K562 (cell line): Measurements from ENCODE around the gene SYNRG. TPM values are rescaled to one million over a fixed set of nuclear protein-coding genes. Genes with fewer than 3 reads are reported as not detected.

Experiments used
- CBFA2T3 ChIP-seq: fragments of 450-650 bp; IDR thresholded peaks from 2 replicates; pipeline ENCODE4 v1.6.1; 2017
- CBFB ChIP-seq: sonication (generic); formaldehyde crosslinking; IDR thresholded peaks from 2 replicates; pipeline ENCODE4 v1.4.0; 2020; ENCODE audit warnings: mild to moderate bottlenecking, missing genetic modification reagents
- HMGXB4 ChIP-seq: sonication (generic); formaldehyde crosslinking; IDR thresholded peaks from 2 replicates; pipeline ENCODE4 v1.8.1; 2023; ENCODE audit warnings: mild to moderate bottlenecking, missing genetic modification reagents
- KLF16 ChIP-seq: IDR thresholded peaks from 2 replicates; pipeline ENCODE4 v1.6.1; 2016; ENCODE audit warnings: antibody characterized with exemption
- NRF1 ChIP-seq, 2 experiments: fragments of 450-650 bp; IDR thresholded peaks in 1 of 2; conservative IDR thresholded peaks in 1 of 2; 2 replicates each; pipeline ENCODE4 v1.6.1; 2014; ENCODE audit warnings: mild to moderate bottlenecking in 2 of 2
- USF2 ChIP-seq: sonication (generic); formaldehyde crosslinking; IDR thresholded peaks from 2 replicates; pipeline ENCODE4 v1.5.0; 2020; ENCODE audit warnings: missing genetic modification reagents
- ZNF318 ChIP-seq, 2 experiments: fragments of 450-650 bp; IDR thresholded peaks; 2 replicates each; pipeline ENCODE4 v1.6.1; 2016; ENCODE audit warnings: mild to moderate bottlenecking in 2 of 2, borderline replicate concordance in 1 of 2, low read depth in 1 of 2, moderate library complexity in 1 of 2
- ZNF589 ChIP-seq: fragments of 200-800 bp; sonication (Bioruptor generic); IDR thresholded peaks from 2 replicates; pipeline ENCODE4 v1.6.1; 2016; ENCODE audit warnings: low read depth, missing genetic modification characterization, missing compliant biosample characterization
- ZNF592 ChIP-seq: fragments of 450-650 bp; IDR thresholded peaks from 2 replicates; pipeline ENCODE4 v1.6.1; 2017; ENCODE audit warnings: antibody characterized with exemption, mild to moderate bottlenecking
- polyA plus RNA-seq, 8 experiments: library from polyadenylated mRNA; depleted of rRNA in 4 of 8; stranded (reverse) in 5 of 8; unstranded in 3 of 8; fragments of >200 nt; fragmentation: Nextera tagmentation in 2 of 8; fragmentation: Illumina TruSeq in 1 of 8; extraction: Ambion mirVana in 2 of 8; extraction: Trizol in 1 of 8; gene quantifications; 2 replicates each; pipeline versions ENCODE4 v1.2.1 to v1.2.3, GENCODE V29; 2011 to 2014; ENCODE audit warnings: inconsistent platforms in 1 of 8, missing spikeins in 1 of 8
- total RNA-seq, 7 experiments: library from RNA; depleted of rRNA in 6 of 7; stranded (reverse); fragments of >200 nt in 6 of 7; fragmentation: Illumina TruSeq in 2 of 7; extraction: Trizol in 2 of 7; gene quantifications; 2 replicates each; pipeline versions ENCODE4 v1.2.1 to v1.2.3, GENCODE V29; 2011 to 2021; ENCODE audit warnings: low replicate concordance in 1 of 7

Gene SYNRG
- total and polyA plus RNA-seq, 9 of the 15 experiments (the other 6 are each of a cell fraction or from before 2014, with no cell fraction given), result 2.9 to 28.2 (median 15.1) TPM

- TF ChIP-seq USF2 (CRISPR knock-in tag) (no peak), HMGXB4 (CRISPR knock-in tag) (no peak), ZNF318 (IDR thresholded peaks at IDR 0.05; ENCODE audit: borderline replicate concordance in 1 of 2, low read depth in 1 of 2) (no peak), ZNF589 (CRISPR knock-in tag) (peak; percentile 44; the same call in 1 of the 2 replicates), ZNF592 (no peak), KLF16 (no peak), CBFA2T3 (no peak), CBFB (CRISPR knock-in tag) (peak; percentile 62; the same call in 1 of the 2 replicates), NRF1 (conservative IDR thresholded peaks at IDR 0.05 in 1 of 2, IDR thresholded peaks at IDR 0.05 in 1 of 2) (peak; percentile 86 to 88)
Observed at GRCh38 chr17:37489197-37490001, 119.8 kb downstream of the SYNRG start, which contains the start of gene DUSP14 (continued).
